Activated naive CD4-positive, alpha-beta T cell treated with anti-CD3 and anti-CD28 coated beads, Interleukin-2, amount 50 U/mL, for 16 hours (primary cell): ENCODE data around the gene FCF1.

ENCODE experiments used
- DNase-seq: peaks from one replicate; pipeline ENCODE4 v3.0.0-alpha.2; 2020

FCF1 gene

GRCh38 chr14:74784634-74785033 lies 71.7 kb downstream of the FCF1 start:
- DNase-seq, result no peak

- DNase-seq, result no peak
These were observed 72.2 kb downstream of the FCF1 start for GRCh38 chr14:74785056-74785613.

GRCh38 chr14:74786796-74787315 lies 73.9 kb downstream of the FCF1 start:
- no peak for DNase-seq
